ENCODE results near the gene MATCAP1.

Gene MATCAP1

GRCh38 chr16:67142342-67142741, 41.4 kb downstream of the MATCAP1 start:
- no peak overlapping the region for H2BK120ac ChIP-seq (ENCODE audit: insufficient read depth, low read length, poor library complexity)
- H3K79me2 ChIP-seq (ENCODE audit: control insufficient read depth, insufficient read depth, low read length, poor library complexity) = no peaks in the 10 kb centered on the region
- no peaks in the 10 kb centered on the region for H3K79me1 ChIP-seq (ENCODE audit: low read length)
- no peak overlapping the region for H3K4me3 ChIP-seq (ENCODE audit: low read depth, low read length)
- H3K36me3 ChIP-seq (ENCODE audit: control insufficient read depth in 1 of 2, insufficient read depth in 2 of 2, low read length in 2 of 2) = peaks cover 57 to 80% of the 10 kb centered on the region in 2 experiments
- H3K14ac ChIP-seq (ENCODE audit: low read length) = no peak overlapping the region
- peaks cover 2% of the 10 kb centered on the region for H3K9me3 ChIP-seq (ENCODE audit: insufficient read depth, low read depth, low read length)
- DNase-seq = no peak
- no peak overlapping the region for H2AFZ ChIP-seq (ENCODE audit: insufficient read depth, low read length, poor library complexity)
- H4K12ac ChIP-seq (ENCODE audit: low read depth, low read length) = no peak overlapping the region
- H2BK12ac ChIP-seq (ENCODE audit: low read length) = no peak overlapping the region
- no peak overlapping the region for H3K18ac ChIP-seq (ENCODE audit: low read length)
- H3K4me1 ChIP-seq (ENCODE audit: control insufficient read depth in 1 of 2, insufficient read depth in 2 of 2, low read length in 2 of 2) = no peaks in the 10 kb centered on the region
- H3K4me2 ChIP-seq (ENCODE audit: low read length) = no peak overlapping the region
- H3K27me3 ChIP-seq (ENCODE audit: insufficient read depth, low read length) = no peaks in the 10 kb centered on the region
- no peak overlapping the region for H3K27ac ChIP-seq (ENCODE audit: low read depth, low read length)
- no peak overlapping the region for H2BK5ac ChIP-seq (ENCODE audit: low read depth, low read length, poor library complexity)
- no peak overlapping the region for H4K8ac ChIP-seq (ENCODE audit: low read depth, low read length)
- no peak overlapping the region for H3K9ac ChIP-seq (ENCODE audit: low read length)
- H3K4ac ChIP-seq (ENCODE audit: low read depth, low read length) = no peak overlapping the region
- no peak overlapping the region for H2AK5ac ChIP-seq (ENCODE audit: low read length)
- no CpG with 5 or more reads among the region's 9 CpGs for WGBS (ENCODE audit: extremely low coverage, insufficient coverage, insufficient read length)
- H4K91ac ChIP-seq (ENCODE audit: low read depth, low read length) = no peak overlapping the region
- no peak overlapping the region for H3K23ac ChIP-seq (ENCODE audit: low read length)

- Histone ChIP-seq H2BK120ac (ENCODE audit: insufficient read depth, low read length, poor library complexity) (no peak overlapping the region), H3K36me3 (ENCODE audit: control insufficient read depth in 1 of 2, insufficient read depth in 2 of 2, low read length in 2 of 2) (peaks cover 50 to 74% of the 10 kb centered on the region in 2 experiments), H4K8ac (ENCODE audit: low read depth, low read length) (no peak overlapping the region), H3K4me2 (ENCODE audit: low read length) (no peak overlapping the region), H3K9ac (ENCODE audit: low read length) (no peak overlapping the region), H3K14ac (ENCODE audit: low read length) (no peak overlapping the region), H3K4ac (ENCODE audit: low read depth, low read length) (no peak overlapping the region), H3K27ac (ENCODE audit: low read depth, low read length) (no peak overlapping the region), H2AK5ac (ENCODE audit: low read length) (no peak overlapping the region), H3K9me3 (ENCODE audit: insufficient read depth, low read depth, low read length) (peaks cover 2% of the 10 kb centered on the region), H3K27me3 (ENCODE audit: insufficient read depth, low read length) (no peaks in the 10 kb centered on the region), H2BK12ac (ENCODE audit: low read length) (no peak overlapping the region), H3K4me3 (ENCODE audit: low read depth, low read length) (peak overlapping the region; percentile 24), H3K23ac (ENCODE audit: low read length) (no peak overlapping the region), H4K91ac (ENCODE audit: low read depth, low read length) (no peak overlapping the region), H3K18ac (ENCODE audit: low read length) (no peak overlapping the region), H4K12ac (ENCODE audit: low read depth, low read length) (no peak overlapping the region), H3K79me1 (ENCODE audit: low read length) (no peaks in the 10 kb centered on the region), H3K79me2 (ENCODE audit: control insufficient read depth, insufficient read depth, low read length, poor library complexity) (no peaks in the 10 kb centered on the region), H2AFZ (ENCODE audit: insufficient read depth, low read length, poor library complexity) (no peak overlapping the region), H3K4me1 (ENCODE audit: control insufficient read depth in 1 of 2, insufficient read depth in 2 of 2, low read length in 2 of 2) (no peaks in the 10 kb centered on the region), H2BK5ac (ENCODE audit: low read depth, low read length, poor library complexity) (no peak overlapping the region)
- DNase-seq = no peak
- no CpG with 5 or more reads among the region's 13 CpGs for WGBS (ENCODE audit: extremely low coverage, insufficient coverage, insufficient read length)
These were observed 42.4 kb downstream of the MATCAP1 start for GRCh38 chr16:67141391-67141790.

DNA sequence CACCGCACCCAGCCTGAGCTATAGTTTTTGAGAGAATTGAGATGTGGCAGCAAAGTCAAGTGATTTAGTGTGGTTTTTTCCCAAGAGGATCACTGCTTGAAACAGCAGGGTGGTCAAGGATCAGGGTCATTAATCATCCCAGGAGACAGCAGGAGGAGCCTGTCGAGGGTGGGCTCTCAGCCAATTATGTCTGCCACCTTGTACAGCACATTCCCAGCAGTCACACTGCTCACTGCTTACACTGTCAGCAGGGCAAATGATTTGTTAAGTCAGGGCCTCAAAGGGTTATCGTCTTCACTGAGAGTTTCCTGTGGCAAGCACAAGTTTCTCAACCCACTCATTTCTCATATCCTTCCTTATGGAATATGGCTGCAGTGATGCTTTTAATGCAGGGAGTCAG, 46.2 kb downstream of the MATCAP1 start:
- Histone ChIP-seq H3K27me3 (ENCODE audit: insufficient read depth, low read length) (no peaks in the 10 kb centered on the region), H3K9ac (ENCODE audit: low read length) (no peak overlapping the region), H2BK12ac (ENCODE audit: low read length) (no peak overlapping the region), H3K18ac (ENCODE audit: low read length) (no peak overlapping the region), H2AFZ (ENCODE audit: insufficient read depth, low read length, poor library complexity) (no peak overlapping the region), H3K79me2 (ENCODE audit: control insufficient read depth, insufficient read depth, low read length, poor library complexity) (no peaks in the 10 kb centered on the region), H3K9me3 (ENCODE audit: insufficient read depth, low read depth, low read length) (peaks cover 2% of the 10 kb centered on the region), H3K79me1 (ENCODE audit: low read length) (no peaks in the 10 kb centered on the region), H4K12ac (ENCODE audit: low read depth, low read length) (no peak overlapping the region), H3K4me2 (ENCODE audit: low read length) (no peak overlapping the region), H4K91ac (ENCODE audit: low read depth, low read length) (no peak overlapping the region), H3K14ac (ENCODE audit: low read length) (no peak overlapping the region), H3K23ac (ENCODE audit: low read length) (no peak overlapping the region), H3K4ac (ENCODE audit: low read depth, low read length) (no peak overlapping the region), H3K36me3 (ENCODE audit: control insufficient read depth in 1 of 2, insufficient read depth in 2 of 2, low read length in 2 of 2) (peaks cover 46 to 67% of the 10 kb centered on the region in 2 experiments), H3K4me3 (ENCODE audit: low read depth, low read length) (no peak overlapping the region), H2AK5ac (ENCODE audit: low read length) (no peak overlapping the region), H2BK5ac (ENCODE audit: low read depth, low read length, poor library complexity) (no peak overlapping the region), H3K4me1 (ENCODE audit: control insufficient read depth in 1 of 2, insufficient read depth in 2 of 2, low read length in 2 of 2) (no peaks in the 10 kb centered on the region), H3K27ac (ENCODE audit: low read depth, low read length) (no peak overlapping the region), H2BK120ac (ENCODE audit: insufficient read depth, low read length, poor library complexity) (no peak overlapping the region), H4K8ac (ENCODE audit: low read depth, low read length) (no peak overlapping the region)
- no peak for DNase-seq
- WGBS (ENCODE audit: extremely low coverage, insufficient coverage, insufficient read length) = no CpG with 5 or more reads among the region's 3 CpGs

DNA sequence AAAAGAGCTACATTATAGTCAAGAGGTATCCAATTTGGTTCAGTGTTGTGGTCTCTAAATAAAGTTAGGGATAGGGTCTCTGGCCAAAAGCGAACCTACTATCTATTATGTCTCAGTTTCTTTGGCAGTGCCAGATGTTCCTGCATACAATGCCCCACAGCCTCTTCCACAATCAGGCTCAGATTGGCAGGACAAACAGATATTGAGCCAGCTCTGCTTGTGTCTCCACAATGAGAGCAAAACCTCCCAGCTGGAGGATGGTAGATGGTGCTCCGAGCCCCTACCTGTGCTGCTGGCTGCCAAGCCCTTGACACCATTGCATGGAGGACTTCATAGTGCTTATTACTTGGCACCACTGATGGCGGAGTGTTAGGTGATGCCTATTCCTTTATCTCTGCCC, 54.3 kb downstream of the MATCAP1 start:
- H3K36me3 ChIP-seq (ENCODE audit: control insufficient read depth in 1 of 2, insufficient read depth in 2 of 2, low read length in 2 of 2) = peaks cover 17 to 26% of the 10 kb centered on the region in 2 experiments

More for the DNA sequence above, 54.3 kb downstream of the MATCAP1 start:
- Histone ChIP-seq H4K91ac (ENCODE audit: low read depth, low read length) (no peak overlapping the region), H4K12ac (ENCODE audit: low read depth, low read length) (no peak overlapping the region), H4K8ac (ENCODE audit: low read depth, low read length) (no peak overlapping the region), H2BK12ac (ENCODE audit: low read length) (no peak overlapping the region), H3K4me3 (ENCODE audit: low read depth, low read length) (no peak overlapping the region), H2BK120ac (ENCODE audit: insufficient read depth, low read length, poor library complexity) (no peak overlapping the region), H3K9ac (ENCODE audit: low read length) (no peak overlapping the region), H2AFZ (ENCODE audit: insufficient read depth, low read length, poor library complexity) (no peak overlapping the region), H3K14ac (ENCODE audit: low read length) (no peak overlapping the region), H3K9me3 (ENCODE audit: insufficient read depth, low read depth, low read length) (no peaks in the 10 kb centered on the region), H3K27me3 (ENCODE audit: insufficient read depth, low read length) (no peaks in the 10 kb centered on the region), H2AK5ac (ENCODE audit: low read length) (no peak overlapping the region), H3K79me2 (ENCODE audit: control insufficient read depth, insufficient read depth, low read length, poor library complexity) (no peaks in the 10 kb centered on the region), H3K4me2 (ENCODE audit: low read length) (no peak overlapping the region), H3K23ac (ENCODE audit: low read length) (no peak overlapping the region), H2BK5ac (ENCODE audit: low read depth, low read length, poor library complexity) (no peak overlapping the region), H3K79me1 (ENCODE audit: low read length) (no peaks in the 10 kb centered on the region), H3K4ac (ENCODE audit: low read depth, low read length) (no peak overlapping the region), H3K27ac (ENCODE audit: low read depth, low read length) (no peak overlapping the region), H3K18ac (ENCODE audit: low read length) (no peak overlapping the region), H3K4me1 (ENCODE audit: control insufficient read depth in 1 of 2, insufficient read depth in 2 of 2, low read length in 2 of 2) (no peaks in the 10 kb centered on the region)
- no peak for DNase-seq
- WGBS (ENCODE audit: extremely low coverage, insufficient coverage, insufficient read length) = no CpG with 5 or more reads among the region's 3 CpGs

All from trophoblast cell (in vitro differentiated cells and primary cell).